K562 (cell line): ENCODE data around the gene NFATC2.

Experiments
- CHD4 ChIP-seq: fragments of 200-600 bp; sonication (generic); IDR thresholded peaks from 3 replicates; pipeline ENCODE4 v1.6.1; 2012; ENCODE audit warnings: low read depth, mild to moderate bottlenecking, mixed read lengths, low read length, inconsistent platforms; ENCODE audit not compliant: insufficient read depth, insufficient replicate concordance, poor library complexity, severe bottlenecking
- NONO ChIP-seq, 2 experiments: fragments of 200-400 bp in 1 of 2; fragments of 450-650 bp in 1 of 2; formaldehyde crosslinking in 1 of 2; IDR thresholded peaks; 2 replicates each; pipeline ENCODE4 v1.6.1; 2017; ENCODE audit warnings: low read depth in 2 of 2, mild to moderate bottlenecking in 2 of 2, moderate library complexity in 2 of 2, low read length in 1 of 2
- ZBTB1 ChIP-seq: sonication (generic); formaldehyde crosslinking; IDR thresholded peaks from 2 replicates; pipeline ENCODE4 v1.8.1; 2023; ENCODE audit warnings: missing genetic modification reagents, low read depth, mild to moderate bottlenecking, borderline replicate concordance
- TF ChIP-seq, protein P1 (sequence below), 3 experiments: IDR thresholded peaks in 2 of 3; conservative IDR thresholded peaks in 1 of 3; 2 replicates each; pipeline ENCODE4 v1.5.1; 2011 to 2012; ENCODE audit warnings: low read length in 3 of 3, mild to moderate bottlenecking in 3 of 3, control low read depth in 2 of 3, improper control_type of control experiment in 1 of 3, inconsistent platforms in 1 of 3, low read depth in 1 of 3, mixed read lengths in 1 of 3, moderate library complexity in 1 of 3; ENCODE audit not compliant: insufficient read depth in 2 of 3

DNA sequence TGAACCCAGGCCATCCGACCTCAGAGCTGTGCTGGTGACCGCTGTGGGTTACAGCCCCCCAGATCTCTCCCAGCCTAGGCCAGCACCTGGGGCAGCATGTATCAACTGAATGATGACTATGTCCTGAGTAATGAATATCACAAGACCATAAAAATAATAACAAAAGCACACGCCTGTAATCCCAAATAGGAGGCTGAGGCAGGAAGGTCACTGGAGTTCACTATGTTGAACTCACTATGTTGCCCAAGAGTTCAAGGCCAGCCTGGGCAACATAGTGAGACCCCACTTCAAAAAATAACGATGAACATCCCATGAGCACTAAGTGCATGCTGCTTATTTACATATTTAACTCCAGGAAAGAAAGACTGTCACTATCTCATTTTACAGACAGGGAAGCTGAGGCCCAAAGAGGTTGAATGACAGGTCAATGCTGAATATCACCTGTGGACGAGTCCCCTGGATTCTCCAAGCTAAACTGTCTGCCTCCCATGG, 92.3 kb downstream of the NFATC2 start:
- TF ChIP-seq CHD4 (no peak), ZBTB1 (CRISPR knock-in tag) (no peak), NONO (IDR thresholded peaks at IDR 0.05; ENCODE audit: low read depth in 2 of 2, low read length in 1 of 2) (no peak)
- TF ChIP-seq, protein P1, sequence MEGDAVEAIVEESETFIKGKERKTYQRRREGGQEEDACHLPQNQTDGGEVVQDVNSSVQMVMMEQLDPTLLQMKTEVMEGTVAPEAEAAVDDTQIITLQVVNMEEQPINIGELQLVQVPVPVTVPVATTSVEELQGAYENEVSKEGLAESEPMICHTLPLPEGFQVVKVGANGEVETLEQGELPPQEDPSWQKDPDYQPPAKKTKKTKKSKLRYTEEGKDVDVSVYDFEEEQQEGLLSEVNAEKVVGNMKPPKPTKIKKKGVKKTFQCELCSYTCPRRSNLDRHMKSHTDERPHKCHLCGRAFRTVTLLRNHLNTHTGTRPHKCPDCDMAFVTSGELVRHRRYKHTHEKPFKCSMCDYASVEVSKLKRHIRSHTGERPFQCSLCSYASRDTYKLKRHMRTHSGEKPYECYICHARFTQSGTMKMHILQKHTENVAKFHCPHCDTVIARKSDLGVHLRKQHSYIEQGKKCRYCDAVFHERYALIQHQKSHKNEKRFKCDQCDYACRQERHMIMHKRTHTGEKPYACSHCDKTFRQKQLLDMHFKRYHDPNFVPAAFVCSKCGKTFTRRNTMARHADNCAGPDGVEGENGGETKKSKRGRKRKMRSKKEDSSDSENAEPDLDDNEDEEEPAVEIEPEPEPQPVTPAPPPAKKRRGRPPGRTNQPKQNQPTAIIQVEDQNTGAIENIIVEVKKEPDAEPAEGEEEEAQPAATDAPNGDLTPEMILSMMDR (IDR thresholded peaks at IDR 0.05 in 2 of 3, conservative IDR thresholded peaks at IDR 0.05 in 1 of 3; ENCODE audit: insufficient read depth in 2 of 3, low read depth in 1 of 3, low read length in 3 of 3): no peak
